GM12878 (cell line): ENCODE results near the gene KLHL8.

Source experiments
- CREB1 ChIP-seq: IDR thresholded peaks from 2 replicates; pipeline ENCODE4 v1.6.1; 2012; ENCODE audit warnings: low read depth, mild to moderate bottlenecking, inconsistent platforms
- CTCF ChIP-seq, 3 experiments: IDR thresholded peaks in 2 of 3; conservative IDR thresholded peaks in 1 of 3; 2 replicates each; pipeline ENCODE4 v1.5.1; 2011; ENCODE audit warnings: low read depth in 3 of 3, low read length in 3 of 3, mild to moderate bottlenecking in 3 of 3, control low read depth in 2 of 3, moderate library complexity in 2 of 3, inconsistent platforms in 1 of 3, mixed read lengths in 1 of 3; ENCODE audit not compliant: control insufficient read depth in 2 of 3, insufficient read depth in 1 of 3; ENCODE audit errors: extremely low read depth in 1 of 3
- EP300 ChIP-seq, 2 experiments: fragments of 150-350 bp in 1 of 2; IDR thresholded peaks; 2 replicates each; pipeline ENCODE4 v1.6.1; 2011 to 2012; ENCODE audit warnings: low read depth in 2 of 2, low read length in 2 of 2, borderline replicate concordance in 1 of 2, improper control_type of control experiment in 1 of 2, inconsistent platforms in 1 of 2; ENCODE audit not compliant: control insufficient read depth in 1 of 2
- GABPA ChIP-seq: IDR thresholded peaks from 2 replicates; pipeline ENCODE4 v1.6.1; 2014; ENCODE audit warnings: antibody characterized with exemption, low read depth, mild to moderate bottlenecking, inconsistent platforms
- HDAC2 ChIP-seq: fragments of 200-600 bp; sonication (generic); IDR thresholded peaks from 2 replicates; pipeline ENCODE4 v1.6.1; 2017
- MXI1 ChIP-seq: fragments of 150-350 bp; IDR thresholded peaks from 2 replicates; pipeline ENCODE4 v1.6.1; 2011; ENCODE audit warnings: low read depth, mild to moderate bottlenecking, inconsistent platforms, low read length, improper control_type of control experiment
- NKRF ChIP-seq: fragments of 450-650 bp; conservative IDR thresholded peaks from 2 replicates; pipeline ENCODE4 v1.6.1; 2017; ENCODE audit warnings: mild to moderate bottlenecking, moderate library complexity
- POLR2AphosphoS5 ChIP-seq: IDR thresholded peaks from 2 replicates; pipeline ENCODE4 v1.6.1; 2011; ENCODE audit warnings: mild to moderate bottlenecking, low read length, inconsistent platforms
- SIX5 ChIP-seq: IDR thresholded peaks from 2 replicates; pipeline ENCODE4 v1.6.1; 2011; ENCODE audit warnings: mild to moderate bottlenecking, low read depth, low read length, moderate library complexity; ENCODE audit not compliant: severe bottlenecking
- TF ChIP-seq, protein P1 (sequence below): fragments of 450-650 bp; IDR thresholded peaks from 2 replicates; pipeline ENCODE4 v1.6.1; 2016; ENCODE audit warnings: mild to moderate bottlenecking

GRCh38 chr4:87185146-87185870, 35.1 kb downstream of the KLHL8 start:
- TF ChIP-seq MXI1: no peak
- TF ChIP-seq NKRF: no peak
- TF ChIP-seq GABPA: no peak
- TF ChIP-seq EP300 (IDR thresholded peaks at IDR 0.05; ENCODE audit: borderline replicate concordance in 1 of 2, control insufficient read depth in 1 of 2, low read depth in 2 of 2, low read length in 2 of 2): no peak
- no peak for TF ChIP-seq HDAC2
- no peak for TF ChIP-seq CREB1
- TF ChIP-seq POLR2AphosphoS5: no peak
- no peak for TF ChIP-seq CTCF (IDR thresholded peaks at IDR 0.05 in 2 of 3, conservative IDR thresholded peaks at IDR 0.05 in 1 of 3; ENCODE audit: control insufficient read depth in 2 of 3, extremely low read depth in 1 of 3, insufficient read depth in 1 of 3, low read depth in 3 of 3, low read length in 3 of 3)
- no peak for TF ChIP-seq SIX5
- TF ChIP-seq, protein P1, sequence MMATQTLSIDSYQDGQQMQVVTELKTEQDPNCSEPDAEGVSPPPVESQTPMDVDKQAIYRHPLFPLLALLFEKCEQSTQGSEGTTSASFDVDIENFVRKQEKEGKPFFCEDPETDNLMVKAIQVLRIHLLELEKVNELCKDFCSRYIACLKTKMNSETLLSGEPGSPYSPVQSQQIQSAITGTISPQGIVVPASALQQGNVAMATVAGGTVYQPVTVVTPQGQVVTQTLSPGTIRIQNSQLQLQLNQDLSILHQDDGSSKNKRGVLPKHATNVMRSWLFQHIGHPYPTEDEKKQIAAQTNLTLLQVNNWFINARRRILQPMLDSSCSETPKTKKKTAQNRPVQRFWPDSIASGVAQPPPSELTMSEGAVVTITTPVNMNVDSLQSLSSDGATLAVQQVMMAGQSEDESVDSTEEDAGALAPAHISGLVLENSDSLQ: no peak
